Activated CD4-positive, alpha-beta memory T cell treated with anti-CD3 and anti-CD28 coated beads for 36 hours (primary cell): ENCODE data around the gene USB1. TPM values are rescaled to one million over a fixed set of nuclear protein-coding genes. Genes with fewer than 3 reads are reported as not detected.

Source experiments
- CTCF ChIA-PET: fragments of 350-600 bp; sonication (Branson Sonifier 250); formaldehyde crosslinking; loops from one replicate; lab custom pipeline; 2021; ENCODE audit warnings: antibody characterized with exemption, inconsistent platforms; lab: Charles Lee
- POLR2A ChIA-PET: fragments of 350-600 bp; sonication (Branson Sonifier 250); formaldehyde crosslinking; loops from one replicate; lab custom pipeline; 2021; ENCODE audit warnings: antibody characterized with exemption; lab: Charles Lee
- DNase-seq: peaks from one replicate; pipeline ENCODE4 v3.0.0-alpha.2; 2020
- H3K27ac Mint-ChIP-seq: one replicate; pipeline ENCODE4 v1.8.0; 2021; ENCODE audit warnings: mixed read lengths
- H3K27me3 Mint-ChIP-seq: one replicate; pipeline ENCODE4 v1.8.0; 2021; ENCODE audit warnings: mixed read lengths
- H3K36me3 Mint-ChIP-seq: one replicate; pipeline ENCODE4 v1.8.0; 2021; ENCODE audit warnings: mixed read lengths
- H3K4me1 Mint-ChIP-seq: one replicate; pipeline ENCODE4 v1.8.0; 2021; ENCODE audit warnings: low read depth, mixed read lengths
- H3K4me3 Mint-ChIP-seq: one replicate; pipeline ENCODE4 v1.8.0; 2021; ENCODE audit warnings: mild to moderate bottlenecking, mixed read lengths
- H3K9me3 Mint-ChIP-seq: one replicate; pipeline ENCODE4 v1.8.0; 2021; ENCODE audit warnings: mixed read lengths
- intact Hi-C: fragments of 100-400 bp; cut with micrococcal nuclease; formaldehyde crosslinking; loops from one replicate; pipeline ENCODE4 v1.15.1; 2023
- total RNA-seq, 2 experiments: library from RNA; stranded (reverse); gene quantifications; one replicate each; pipeline ENCODE4 v1.2.3, GENCODE V29; 2021

USB1 gene
- total RNA-seq, 2 experiments from 2014 or later, result 42.2 to 46.0 TPM

DNA sequence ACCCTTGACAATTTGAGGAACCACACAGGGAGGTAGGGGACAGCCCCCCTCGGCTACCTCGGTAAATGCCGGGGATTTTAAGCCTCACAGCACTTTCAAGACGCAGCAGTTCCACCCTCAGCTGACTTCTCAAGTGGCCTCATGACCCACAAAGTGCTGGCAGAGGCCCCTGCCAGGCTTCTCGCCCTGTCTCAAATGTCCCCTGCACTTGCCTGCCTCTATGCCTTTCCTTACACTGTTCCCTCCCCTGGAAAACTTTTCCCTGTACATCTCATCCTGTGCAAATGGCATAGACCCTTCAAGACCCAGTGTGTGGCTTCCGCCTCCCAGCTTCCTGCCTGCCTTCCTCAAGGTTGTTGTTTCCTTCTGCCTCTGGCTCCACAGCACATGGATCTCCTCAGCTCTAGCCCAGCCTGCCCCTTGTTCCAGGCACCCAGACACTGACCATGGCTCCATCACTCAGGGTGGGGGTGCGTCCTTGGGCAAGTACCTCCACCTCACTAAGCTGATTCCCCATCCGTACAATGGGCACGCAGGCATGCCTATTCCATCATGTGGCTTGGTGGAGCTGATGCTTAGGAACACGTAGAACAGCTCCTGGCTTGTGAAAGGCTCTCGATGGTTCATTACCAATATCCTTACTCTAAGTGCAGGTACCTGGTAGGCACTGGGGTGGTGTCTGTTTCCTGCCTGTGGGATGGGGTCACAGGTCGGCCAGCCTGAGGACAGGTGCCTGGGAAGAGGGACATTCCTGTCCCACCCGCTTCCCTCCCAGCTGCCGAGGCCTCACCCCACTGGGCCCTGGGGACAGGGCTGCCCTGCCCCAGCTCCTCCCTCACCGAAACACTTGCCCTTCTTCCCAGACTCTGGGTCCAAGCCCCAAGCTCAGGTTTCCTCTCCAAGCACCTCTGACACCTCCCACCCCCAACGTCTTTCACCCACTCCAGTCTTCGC, 48.3 kb downstream of the USB1 start:
- ChIA-PET CTCF (interaction anchor here (1.1 kb wide), 1 partner anchor 47 kb away, joined by 3 read pairs; no protein-coding TSS in a partner anchor), POLR2A (no interaction called here)
- Mint-ChIP-seq H3K27me3 (no peaks in the 10 kb centered on the region), H3K27ac (no peak overlapping the region), H3K4me1 (no peaks in the 10 kb centered on the region), H3K4me3 (no peak overlapping the region), H3K9me3 (no peaks in the 10 kb centered on the region), H3K36me3 (no peaks in the 10 kb centered on the region)
- intact Hi-C loops, result no loop called here
- DNase-seq, result no peak

DNA sequence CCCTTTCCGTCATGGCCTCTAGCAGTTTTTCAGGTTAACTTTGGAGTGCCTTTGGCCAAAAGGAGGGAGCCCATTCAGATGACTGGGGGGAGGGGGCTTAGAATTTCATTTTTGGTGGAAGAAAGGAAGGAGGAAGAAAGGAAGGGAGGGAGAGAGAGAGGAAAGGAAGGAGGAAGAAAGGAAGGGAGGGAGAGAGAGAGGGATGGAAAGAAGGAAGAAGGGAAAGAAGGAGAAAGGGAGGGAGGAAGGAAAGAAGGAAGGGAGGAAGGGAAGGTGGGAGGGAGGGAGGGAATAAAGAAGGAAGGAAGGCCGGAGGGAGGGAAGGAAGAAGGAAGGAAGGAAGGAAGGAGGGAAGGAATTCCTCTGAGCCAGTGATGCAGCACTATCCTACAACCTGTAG, 50.1 kb downstream of the USB1 start:
- DNase-seq, result no peak
- no peaks in the 10 kb centered on the region for H3K36me3 Mint-ChIP-seq
- ChIA-PET POLR2A (no interaction called here), CTCF (no interaction called here)
- no peaks in the 10 kb centered on the region for H3K4me1 Mint-ChIP-seq
- H3K9me3 Mint-ChIP-seq, result no peaks in the 10 kb centered on the region
- H3K27ac Mint-ChIP-seq, result no peak overlapping the region
- intact Hi-C loops, result no loop called here
- no peak overlapping the region for H3K4me3 Mint-ChIP-seq
- H3K27me3 Mint-ChIP-seq, result peaks cover 3% of the 10 kb centered on the region

DNA sequence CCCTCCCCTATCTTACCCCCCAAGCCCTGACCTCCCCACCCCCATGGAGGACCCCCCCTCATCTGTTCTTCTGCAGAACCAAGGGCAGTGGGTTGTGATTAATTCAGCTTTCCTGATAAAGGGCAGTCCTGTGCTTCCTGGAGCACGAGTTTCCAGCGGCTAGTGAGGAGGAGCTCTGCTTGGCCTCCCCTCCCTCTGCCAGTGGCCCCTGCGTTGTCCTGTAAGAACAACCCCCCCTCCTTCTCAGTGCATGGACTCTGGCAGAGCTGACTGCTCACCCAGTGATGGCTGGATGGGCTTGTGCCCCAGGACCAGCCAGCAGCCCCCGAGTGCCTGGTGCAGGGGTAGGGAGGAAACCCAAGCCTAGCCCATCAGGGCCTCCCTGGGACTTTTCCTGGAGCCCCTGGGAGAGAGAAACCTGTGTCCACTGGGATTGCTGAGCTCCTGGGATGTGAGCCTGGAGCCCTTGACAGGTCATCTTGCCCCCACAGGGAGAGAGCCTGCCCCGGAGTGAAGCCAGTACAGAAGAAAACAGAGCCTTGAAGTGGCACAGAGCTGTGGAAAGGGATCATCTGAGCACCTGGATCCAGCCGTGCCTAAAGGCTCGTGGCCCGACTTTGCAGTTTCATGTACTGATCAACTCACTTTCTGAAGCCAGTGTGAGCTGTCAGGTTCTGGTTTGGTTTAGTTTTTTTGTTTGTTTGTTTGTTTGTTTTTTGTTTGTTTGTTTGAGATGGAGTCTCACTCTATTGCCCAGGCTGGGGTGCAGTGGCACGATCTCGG, 50.8 kb downstream of the USB1 start:
- no peaks in the 10 kb centered on the region for H3K4me1 Mint-ChIP-seq
- H3K36me3 Mint-ChIP-seq, result no peaks in the 10 kb centered on the region
- H3K27ac Mint-ChIP-seq, result no peak overlapping the region
- H3K9me3 Mint-ChIP-seq, result no peaks in the 10 kb centered on the region
- H3K4me3 Mint-ChIP-seq, result no peak overlapping the region
- DNase-seq, result no peak
- intact Hi-C loops, result no loop called here
- CTCF ChIA-PET, result no interaction called here
- peaks cover 3% of the 10 kb centered on the region for H3K27me3 Mint-ChIP-seq
- POLR2A ChIA-PET, result no interaction called here

DNA sequence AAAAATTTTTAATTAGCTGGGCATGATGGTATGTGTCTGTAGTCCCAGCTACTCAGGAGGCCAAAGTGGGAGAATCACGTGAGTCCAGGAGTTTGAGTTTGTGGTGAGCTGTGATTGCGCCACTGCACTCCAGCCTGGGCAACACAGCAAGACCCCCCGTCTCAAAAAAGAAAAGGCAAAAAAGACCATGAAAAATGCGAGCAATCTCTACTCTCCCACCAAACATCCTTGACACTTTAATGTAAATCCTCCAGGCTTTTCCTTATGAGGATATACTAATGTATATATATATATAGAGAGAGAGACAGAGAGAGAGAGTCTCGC, 52.4 kb downstream of the USB1 start:
- no peak overlapping the region for H3K27ac Mint-ChIP-seq
- H3K36me3 Mint-ChIP-seq, result no peaks in the 10 kb centered on the region
- no peaks in the 10 kb centered on the region for H3K9me3 Mint-ChIP-seq
- no peak overlapping the region for H3K4me3 Mint-ChIP-seq
- ChIA-PET POLR2A (no interaction called here), CTCF (no interaction called here)
- H3K4me1 Mint-ChIP-seq, result no peaks in the 10 kb centered on the region
- intact Hi-C loops, result no loop called here
- no peak for DNase-seq
- peaks cover 3% of the 10 kb centered on the region for H3K27me3 Mint-ChIP-seq

DNA sequence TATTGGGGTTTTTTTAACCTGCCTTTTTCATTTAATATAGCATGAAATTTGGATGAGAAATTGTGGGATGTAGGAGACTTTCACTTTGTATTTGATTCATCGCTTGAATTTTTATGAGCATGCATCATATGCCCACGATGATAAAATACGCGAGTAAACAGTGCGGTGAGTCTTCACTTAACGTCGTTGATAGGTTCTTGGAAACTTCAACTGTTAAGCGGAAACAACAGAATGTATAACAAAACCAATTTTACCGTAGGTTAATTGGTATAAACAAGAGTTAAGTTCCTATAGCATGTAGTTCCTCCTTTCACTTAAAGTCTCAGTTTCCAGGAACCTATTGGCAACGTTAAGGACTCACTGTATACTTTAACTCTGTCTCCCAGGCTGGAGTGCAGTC, 53.1 kb downstream of the USB1 start:
- no peak overlapping the region for H3K27ac Mint-ChIP-seq
- H3K36me3 Mint-ChIP-seq, result no peaks in the 10 kb centered on the region
- H3K9me3 Mint-ChIP-seq, result no peaks in the 10 kb centered on the region
- no peak overlapping the region for H3K4me3 Mint-ChIP-seq
- DNase-seq, result no peak
- no peaks in the 10 kb centered on the region for H3K4me1 Mint-ChIP-seq
- peaks cover 3% of the 10 kb centered on the region for H3K27me3 Mint-ChIP-seq
- intact Hi-C loops, result no loop called here
- CTCF ChIA-PET, result no interaction called here
- POLR2A ChIA-PET, result no interaction called here

DNA sequence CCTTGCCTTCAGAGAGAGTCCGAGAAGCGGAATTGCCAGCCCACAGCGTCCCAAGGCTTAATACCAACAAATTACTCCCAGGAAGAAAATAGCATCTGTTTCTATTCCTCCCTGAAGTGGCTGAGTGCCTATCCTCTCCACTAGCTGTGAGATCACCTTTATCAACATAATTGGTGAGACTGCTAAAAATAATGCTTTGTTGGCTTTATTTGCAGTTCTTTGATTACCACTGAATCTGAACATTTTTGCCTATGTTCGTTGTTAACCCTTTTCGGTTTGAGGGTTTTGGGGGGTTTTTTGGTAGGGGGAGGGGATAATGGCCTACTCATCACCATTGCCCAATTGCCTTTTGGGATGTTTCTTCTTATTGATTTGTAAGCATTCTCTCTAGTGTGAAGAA, 55.4 kb downstream of the USB1 start:
- ChIA-PET CTCF (no interaction called here), POLR2A (no interaction called here)
- H3K27me3 Mint-ChIP-seq, result peaks cover 3% of the 10 kb centered on the region
- intact Hi-C loops, result no loop called here
- H3K27ac Mint-ChIP-seq, result no peak overlapping the region
- no peak for DNase-seq
- H3K4me3 Mint-ChIP-seq, result no peak overlapping the region
- no peaks in the 10 kb centered on the region for H3K36me3 Mint-ChIP-seq
- H3K4me1 Mint-ChIP-seq, result no peaks in the 10 kb centered on the region
- no peaks in the 10 kb centered on the region for H3K9me3 Mint-ChIP-seq

DNA sequence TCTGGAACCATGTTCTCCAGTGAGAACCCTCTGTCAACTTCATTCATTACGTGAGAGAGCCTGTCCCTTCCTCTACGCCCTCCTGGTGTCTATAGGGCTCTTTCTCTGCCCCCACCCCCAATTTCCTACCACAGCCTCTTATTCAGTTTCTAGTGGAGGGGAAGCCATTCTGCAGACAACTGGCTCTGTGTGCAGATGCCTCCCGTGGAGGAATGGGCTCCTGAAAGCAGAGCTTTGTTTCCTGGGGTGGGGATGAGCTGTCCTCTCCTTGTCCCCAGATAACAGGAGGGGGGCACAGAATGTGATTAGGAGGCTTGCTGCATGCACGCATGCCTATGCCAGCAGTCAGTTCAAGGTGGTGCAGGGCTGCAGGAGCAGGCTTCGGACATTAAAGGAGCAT, 55.9 kb downstream of the USB1 start:
- intact Hi-C loops, result no loop called here
- H3K9me3 Mint-ChIP-seq, result no peaks in the 10 kb centered on the region
- H3K4me3 Mint-ChIP-seq, result no peak overlapping the region
- no peaks in the 10 kb centered on the region for H3K4me1 Mint-ChIP-seq
- H3K27me3 Mint-ChIP-seq, result peaks cover 3% of the 10 kb centered on the region
- ChIA-PET CTCF (no interaction called here), POLR2A (no interaction called here)
- no peak for DNase-seq
- H3K36me3 Mint-ChIP-seq, result no peaks in the 10 kb centered on the region
- no peak overlapping the region for H3K27ac Mint-ChIP-seq

DNA sequence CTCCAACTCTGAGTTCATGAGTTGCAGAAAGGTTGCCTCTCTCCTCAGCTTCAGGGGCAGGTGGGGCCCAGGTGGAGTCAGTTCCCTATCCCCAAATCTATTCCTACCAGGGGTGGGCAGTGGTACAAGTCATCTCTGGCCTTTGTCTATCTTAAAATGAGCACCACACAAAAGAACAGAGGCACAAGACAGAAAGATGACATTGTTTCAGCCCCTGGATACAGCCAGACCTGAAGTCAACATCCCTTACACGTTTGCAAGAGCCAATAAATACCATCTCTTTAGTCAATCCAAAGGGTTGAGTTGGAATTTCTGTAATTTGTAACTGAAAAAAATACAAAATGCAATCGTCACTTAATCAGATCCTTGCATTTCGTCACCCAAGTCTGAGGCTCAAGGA, 56.6 kb downstream of the USB1 start:
- Mint-ChIP-seq H3K27ac (no peak overlapping the region), H3K9me3 (no peaks in the 10 kb centered on the region), H3K4me1 (no peaks in the 10 kb centered on the region), H3K4me3 (no peak overlapping the region), H3K27me3 (peaks cover 3% of the 10 kb centered on the region), H3K36me3 (no peaks in the 10 kb centered on the region)
- ChIA-PET POLR2A (no interaction called here), CTCF (no interaction called here)
- intact Hi-C loops, result no loop called here
- no peak for DNase-seq

DNA sequence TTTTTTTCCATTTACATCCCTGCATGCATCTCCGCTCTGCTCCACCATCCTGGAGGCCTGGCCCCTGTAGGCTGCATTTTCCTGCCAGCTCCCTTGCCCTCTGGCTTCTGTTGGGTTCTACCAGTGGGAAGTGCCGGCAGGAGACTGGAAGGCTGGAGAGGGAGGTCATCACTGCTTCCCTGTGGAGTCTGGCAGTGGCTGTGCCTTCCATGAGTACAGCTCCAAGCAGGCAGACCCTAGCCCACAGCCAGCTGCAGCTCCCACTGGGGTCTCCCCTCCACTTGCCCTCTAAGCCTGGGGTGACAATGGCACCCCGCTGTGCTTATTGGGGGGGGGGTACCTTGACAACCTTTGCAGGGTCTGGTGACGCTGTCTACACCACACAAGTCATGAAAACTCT, 61.6 kb downstream of the USB1 start:
- DNase-seq, result no peak
- no peaks in the 10 kb centered on the region for H3K27me3 Mint-ChIP-seq
- H3K4me1 Mint-ChIP-seq, result no peaks in the 10 kb centered on the region
- POLR2A ChIA-PET, result no interaction called here
- H3K4me3 Mint-ChIP-seq, result no peak overlapping the region
- intact Hi-C loops, result no loop called here
- CTCF ChIA-PET, result no interaction called here
- no peaks in the 10 kb centered on the region for H3K9me3 Mint-ChIP-seq
- no peak overlapping the region for H3K27ac Mint-ChIP-seq
- no peaks in the 10 kb centered on the region for H3K36me3 Mint-ChIP-seq

DNA sequence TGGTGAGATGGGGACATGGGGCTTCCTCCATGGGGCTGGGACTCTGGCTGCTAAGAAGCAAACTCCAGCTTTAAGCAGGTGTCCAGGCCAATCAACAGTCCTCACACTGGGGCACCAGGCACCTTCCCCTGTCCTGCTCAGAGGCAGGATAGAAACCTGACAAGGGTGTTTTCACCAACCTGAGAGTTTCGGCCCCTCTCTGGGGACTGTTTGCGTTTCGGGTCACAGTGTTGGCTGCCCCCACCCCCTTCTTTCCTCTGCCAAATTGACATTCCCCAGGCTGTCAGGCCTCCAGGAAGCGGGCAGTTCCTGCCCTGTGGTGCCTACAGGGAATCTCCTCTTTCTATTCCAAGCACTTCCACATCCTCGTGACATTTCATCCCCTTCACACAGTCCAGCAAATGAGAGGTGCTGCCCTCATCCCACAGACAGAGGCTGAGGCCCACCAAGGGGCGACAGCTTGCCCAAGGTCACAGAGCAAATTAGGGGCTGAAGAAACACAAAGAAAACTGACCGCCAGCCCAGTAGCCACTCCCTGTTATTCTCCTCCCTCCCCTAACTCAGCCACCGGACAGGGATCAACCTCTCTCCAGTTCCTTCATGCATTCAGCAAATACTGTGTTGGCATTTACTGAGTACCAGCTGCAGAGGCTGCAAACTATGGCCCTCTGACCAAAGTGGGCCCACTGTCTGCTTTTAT, 62.3 kb downstream of the USB1 start:
- Mint-ChIP-seq H3K27ac (no peak overlapping the region), H3K4me3 (no peak overlapping the region), H3K9me3 (no peaks in the 10 kb centered on the region), H3K27me3 (no peaks in the 10 kb centered on the region), H3K4me1 (no peaks in the 10 kb centered on the region), H3K36me3 (no peaks in the 10 kb centered on the region)
- DNase-seq, result no peak
- ChIA-PET POLR2A (no interaction called here), CTCF (no interaction called here)
- intact Hi-C loops, result no loop called here

DNA sequence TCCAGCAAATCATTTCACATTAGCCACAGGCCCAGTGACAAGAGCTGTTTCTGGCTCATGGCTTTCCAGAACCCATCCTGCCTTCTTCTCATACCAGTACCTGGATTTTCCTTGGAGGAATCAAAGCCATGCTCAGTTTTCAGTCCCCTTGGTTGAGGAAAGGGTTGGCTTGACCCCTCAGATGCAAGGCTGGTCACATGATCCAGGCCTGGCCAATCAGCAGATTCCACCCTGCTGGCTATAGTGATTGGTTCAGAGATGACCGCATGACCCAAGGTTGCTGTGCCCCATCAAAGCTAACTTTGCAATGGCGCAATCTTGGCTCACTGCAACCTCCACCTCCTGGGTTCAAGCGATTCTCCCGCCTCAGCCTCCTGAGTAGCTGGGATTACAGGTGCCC, 69.4 kb downstream of the USB1 start:
- no peak for DNase-seq
- H3K4me1 Mint-ChIP-seq, result no peaks in the 10 kb centered on the region
- H3K4me3 Mint-ChIP-seq, result no peak overlapping the region
- no peaks in the 10 kb centered on the region for H3K36me3 Mint-ChIP-seq
- H3K27ac Mint-ChIP-seq, result no peak overlapping the region
- CTCF ChIA-PET, result no interaction called here
- POLR2A ChIA-PET, result no interaction called here
- peaks cover 7% of the 10 kb centered on the region for H3K9me3 Mint-ChIP-seq
- intact Hi-C loops, result no loop called here
- H3K27me3 Mint-ChIP-seq, result no peaks in the 10 kb centered on the region
